Liver (tissue), 9 donors: ENCODE results near the gene ADRM1. TPM values are rescaled to one million over a fixed set of nuclear protein-coding genes. Genes with fewer than 3 reads are reported as not detected.
A peak's percentile ranks its signal among the peaks of the same experiment; 100 is the strongest.

ENCODE experiments used
- DNase-seq: peaks from one replicate; pipeline ENCODE4 v3.0.0-alpha.2; 2017; ENCODE audit warnings: low spot score
- H3K27ac ChIP-seq, 2 donors: one replicate each; pipeline ENCODE4 v1.7.0; 2013; ENCODE audit warnings: inconsistent platforms in 2 of 2, low read length in 2 of 2, control low read depth in 1 of 2, low read depth in 1 of 2, mild to moderate bottlenecking in 1 of 2
- H3K27me3 ChIP-seq, 4 donors: one replicate each; pipeline versions ENCODE4 v1.6.1 to v1.7.0; 2013; ENCODE audit warnings: low read length in 3 of 4, inconsistent platforms in 1 of 4, mild to moderate bottlenecking in 1 of 4, moderate library complexity in 1 of 4; ENCODE audit not compliant: control insufficient read depth in 4 of 4, insufficient read depth in 4 of 4
- H3K36me3 ChIP-seq, 4 donors: one replicate each; pipeline versions ENCODE4 v1.6.1 to v1.7.0; 2013; ENCODE audit warnings: low read length in 3 of 4, mild to moderate bottlenecking in 3 of 4, low read depth in 1 of 4, moderate library complexity in 1 of 4; ENCODE audit not compliant: control insufficient read depth in 4 of 4, insufficient read depth in 3 of 4
- H3K4me1 ChIP-seq, 4 donors: one replicate each; pipeline versions ENCODE4 v1.6.1 to v1.7.0; 2013; ENCODE audit warnings: low read length in 3 of 4, mild to moderate bottlenecking in 3 of 4, moderate library complexity in 1 of 4; ENCODE audit not compliant: control insufficient read depth in 4 of 4, insufficient read depth in 4 of 4
- H3K4me3 ChIP-seq, 3 donors: one replicate each; pipeline versions ENCODE4 v1.6.1 to v1.7.0; 2013; ENCODE audit warnings: low read length in 3 of 3, control low read depth in 1 of 3, low read depth in 1 of 3, mild to moderate bottlenecking in 1 of 3
- H3K9ac ChIP-seq, 2 donors: one replicate each; pipeline ENCODE4 v1.7.0; 2013; ENCODE audit warnings: low read length in 2 of 2, mild to moderate bottlenecking in 2 of 2, moderate library complexity in 2 of 2, control low read depth in 1 of 2, low read depth in 1 of 2
- H3K9me3 ChIP-seq, 4 donors: one replicate each; pipeline versions ENCODE4 v1.6.1 to v1.7.0; 2013; ENCODE audit warnings: low read length in 3 of 4; ENCODE audit not compliant: control insufficient read depth in 4 of 4
- EGR1 ChIP-seq, 2 donors: IDR thresholded peaks; 2 replicates each; pipeline ENCODE4 v1.6.1; 2016 to 2018; ENCODE audit warnings: antibody characterized with exemption in 2 of 2, low read depth in 2 of 2
- FOXA1 ChIP-seq: IDR thresholded peaks from 2 replicates; pipeline ENCODE4 v1.6.1; 2016; ENCODE audit warnings: antibody characterized with exemption
- FOXA2 ChIP-seq: IDR thresholded peaks from 2 replicates; pipeline ENCODE4 v1.6.1; 2016; ENCODE audit warnings: antibody characterized with exemption
- GABPA ChIP-seq, 2 donors: IDR thresholded peaks in 1 of 2; conservative IDR thresholded peaks in 1 of 2; 2 replicates each; pipeline ENCODE4 v1.6.1; 2016; ENCODE audit warnings: antibody characterized with exemption in 2 of 2, mild to moderate bottlenecking in 1 of 2, moderate library complexity in 1 of 2
- HNF4A ChIP-seq, 2 donors: conservative IDR thresholded peaks; 2 replicates each; pipeline ENCODE4 v1.6.1; 2016; ENCODE audit warnings: antibody characterized with exemption in 2 of 2, mild to moderate bottlenecking in 2 of 2
- HNF4G ChIP-seq: IDR thresholded peaks from 2 replicates; pipeline ENCODE4 v1.6.1; 2016; ENCODE audit warnings: antibody characterized with exemption
- JUND ChIP-seq, 2 donors: IDR thresholded peaks; 2 replicates each; pipeline ENCODE4 v1.6.1; 2016; ENCODE audit warnings: antibody characterized with exemption in 2 of 2
- MAX ChIP-seq: IDR thresholded peaks from 2 replicates; pipeline ENCODE4 v1.6.1; 2016; ENCODE audit warnings: antibody characterized with exemption
- NR2F2 ChIP-seq: IDR thresholded peaks from 2 replicates; pipeline ENCODE4 v1.6.1; 2016; ENCODE audit warnings: antibody characterized with exemption
- REST ChIP-seq: IDR thresholded peaks from 2 replicates; pipeline ENCODE4 v1.6.1; 2016; ENCODE audit warnings: antibody characterized with exemption, mild to moderate bottlenecking
- RXRA ChIP-seq, 2 donors: IDR thresholded peaks; 2 replicates each; pipeline ENCODE4 v1.6.1; 2017 to 2018; ENCODE audit warnings: antibody characterized with exemption in 2 of 2, mild to moderate bottlenecking in 1 of 2
- SP1 ChIP-seq: IDR thresholded peaks from 2 replicates; pipeline ENCODE4 v1.6.1; 2018; ENCODE audit warnings: antibody characterized with exemption, mild to moderate bottlenecking
- TAF1 ChIP-seq: conservative IDR thresholded peaks from 2 replicates; pipeline ENCODE4 v1.6.1; 2016; ENCODE audit warnings: antibody characterized with exemption, mild to moderate bottlenecking
- YY1 ChIP-seq: IDR thresholded peaks from 2 replicates; pipeline ENCODE4 v1.6.1; 2016; ENCODE audit warnings: antibody characterized with exemption, mild to moderate bottlenecking
- ZBTB33 ChIP-seq: IDR thresholded peaks from 2 replicates; pipeline ENCODE4 v1.6.1; 2016; ENCODE audit warnings: antibody characterized with exemption
- WGBS: extraction: QIAGEN DNeasy Blood & Tissue Kit; methylation state at CpG from one replicate; pipeline ENCODE4 v1.1.7; 2013; 5-methylcytosine and 5-hydroxymethylcytosine counted together
- polyA plus RNA-seq, 2 donors: library from polyadenylated mRNA; stranded (reverse) in 1 of 2; unstranded in 1 of 2; fragments of 200-250 nt in 1 of 2; fragments of >200 nt in 1 of 2; fragmentation: Nextera tagmentation in 1 of 2; extraction: Ambion mirVana in 1 of 2; gene quantifications; one replicate each; pipeline versions ENCODE4 v1.2.1 to v1.2.3, GENCODE V29; 2013 to 2015
- total RNA-seq, 2 donors: library from RNA; depleted of rRNA; stranded (reverse); fragments of >200 nt; gene quantifications; one replicate each; pipeline ENCODE4 v1.2.3, GENCODE V29; 2014
- donor health status: healthy.
- donor health status: healthy.
- donor health status: healthy.
- donor health status: healthy.
- donor health status: healthy.

The ADRM1 gene
- total and polyA plus RNA-seq, 4 donors = 45.3 to 91.0 (median 77.3) TPM

GRCh38 chr20:62286493-62287064, 16.2 kb upstream of the ADRM1 start:
- TF ChIP-seq MAX (no peak), EGR1 (IDR thresholded peaks at IDR 0.05; ENCODE audit: low read depth in 2 of 2) (no peak), HNF4G (no peak), REST (no peak), ZBTB33 (no peak), FOXA1 (no peak), FOXA2 (no peak)
- no peak for DNase-seq
- H3K9ac ChIP-seq = no peak overlapping the region
- WGBS = 91% methylated on average over 25 of the region's 25 CpGs
- H3K36me3 ChIP-seq = peaks cover 6 to 36% (median 28%) of the 10 kb centered on the region in 4 donors
- peaks cover 0 to 10% (median 6%) of the 10 kb centered on the region in 4 donors for H3K4me1 ChIP-seq
- H3K27ac ChIP-seq = peak overlapping the region in 1 of 2 donors; percentile 17
- no peaks in the 10 kb centered on the region for H3K9me3 ChIP-seq
- H3K4me3 ChIP-seq = no peak overlapping the region
- no peaks in the 10 kb centered on the region for H3K27me3 ChIP-seq

GRCh38 chr20:62287129-62287528, 15.7 kb upstream of the ADRM1 start:
- Histone ChIP-seq H3K27me3 (no peaks in the 10 kb centered on the region), H3K9ac (no peak overlapping the region), H3K27ac (no peak overlapping the region), H3K4me1 (peaks cover 0 to 10% (median 6%) of the 10 kb centered on the region in 4 donors), H3K9me3 (no peaks in the 10 kb centered on the region), H3K4me3 (no peak overlapping the region), H3K36me3 (peaks cover 6 to 34% (median 23%) of the 10 kb centered on the region in 4 donors)
- no peak for DNase-seq
- no peak for TF ChIP-seq JUND (IDR thresholded peaks at IDR 0.05)
- TF ChIP-seq HNF4G = no peak
- TF ChIP-seq ZBTB33 = no peak
- no peak for TF ChIP-seq NR2F2
- no peak for TF ChIP-seq RXRA (IDR thresholded peaks at IDR 0.05)
- no peak for TF ChIP-seq FOXA2
- TF ChIP-seq SP1 = no peak
- TF ChIP-seq MAX = no peak
- TF ChIP-seq REST = no peak
- no peak for TF ChIP-seq EGR1 (IDR thresholded peaks at IDR 0.05; ENCODE audit: low read depth in 2 of 2)
- TF ChIP-seq TAF1 = no peak
- TF ChIP-seq HNF4A (conservative IDR thresholded peaks at IDR 0.05) = no peak
- no peak for TF ChIP-seq YY1
- no peak for TF ChIP-seq GABPA (IDR thresholded peaks at IDR 0.05 in 1 of 2, conservative IDR thresholded peaks at IDR 0.05 in 1 of 2)
- 86% methylated on average over 6 of the region's 6 CpGs for WGBS
